ENCODE measurements around the gene CNOT6.
"Not testable (repeated sequence)": the region's sequence is repeated elsewhere in the genome, so short reads cannot be mapped to it uniquely, and the experiment has no call there.

Gene CNOT6

DNA sequence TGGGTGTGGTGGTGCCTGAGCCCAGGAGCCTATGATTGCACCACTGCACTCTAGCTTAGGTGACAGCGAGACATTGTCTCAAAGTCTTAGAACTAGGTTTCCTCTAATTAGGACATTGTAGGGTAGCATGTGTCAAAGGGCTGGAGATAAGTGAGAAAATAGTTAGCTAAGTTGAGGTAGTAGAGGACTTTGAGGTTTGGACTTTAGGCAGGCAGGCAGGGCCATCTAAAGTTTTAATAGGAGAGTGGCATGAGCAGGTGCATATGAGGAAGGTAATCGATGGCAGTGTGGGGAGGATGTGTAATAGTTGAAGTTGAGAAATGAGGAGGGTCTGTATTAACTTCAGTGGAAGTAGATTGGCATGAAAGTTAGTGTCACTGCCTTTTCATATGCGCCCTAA lies 21.1 kb downstream of the CNOT6 start:
- DNase-seq (no peak), ATAC-seq (ENCODE audit: insufficient read depth, low read depth) (no peak)
- TF ChIP-seq, protein P1, sequence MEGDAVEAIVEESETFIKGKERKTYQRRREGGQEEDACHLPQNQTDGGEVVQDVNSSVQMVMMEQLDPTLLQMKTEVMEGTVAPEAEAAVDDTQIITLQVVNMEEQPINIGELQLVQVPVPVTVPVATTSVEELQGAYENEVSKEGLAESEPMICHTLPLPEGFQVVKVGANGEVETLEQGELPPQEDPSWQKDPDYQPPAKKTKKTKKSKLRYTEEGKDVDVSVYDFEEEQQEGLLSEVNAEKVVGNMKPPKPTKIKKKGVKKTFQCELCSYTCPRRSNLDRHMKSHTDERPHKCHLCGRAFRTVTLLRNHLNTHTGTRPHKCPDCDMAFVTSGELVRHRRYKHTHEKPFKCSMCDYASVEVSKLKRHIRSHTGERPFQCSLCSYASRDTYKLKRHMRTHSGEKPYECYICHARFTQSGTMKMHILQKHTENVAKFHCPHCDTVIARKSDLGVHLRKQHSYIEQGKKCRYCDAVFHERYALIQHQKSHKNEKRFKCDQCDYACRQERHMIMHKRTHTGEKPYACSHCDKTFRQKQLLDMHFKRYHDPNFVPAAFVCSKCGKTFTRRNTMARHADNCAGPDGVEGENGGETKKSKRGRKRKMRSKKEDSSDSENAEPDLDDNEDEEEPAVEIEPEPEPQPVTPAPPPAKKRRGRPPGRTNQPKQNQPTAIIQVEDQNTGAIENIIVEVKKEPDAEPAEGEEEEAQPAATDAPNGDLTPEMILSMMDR (IDR thresholded peaks at IDR 0.05; ENCODE audit: borderline replicate concordance, extremely low read depth, low read length, poor library complexity, severe bottlenecking) = no peak
- no peak for TF ChIP-seq EZH2 (IDR thresholded peaks at IDR 0.05; ENCODE audit: borderline replicate concordance, low read depth, low read length, severe bottlenecking)
- H3K27me3 ChIP-seq (ENCODE audit: insufficient read depth, low read length, poor library complexity) = no peaks in the 10 kb centered on the region
- H3K4me2 ChIP-seq (ENCODE audit: insufficient read depth, low read length) = no peak overlapping the region
- H3K9me3 ChIP-seq (ENCODE audit: insufficient read depth, low read length, severe bottlenecking) = no peaks in the 10 kb centered on the region
- no peak overlapping the region for H2AFZ ChIP-seq (ENCODE audit: low read depth, low read length)
- H3K9ac ChIP-seq (ENCODE audit: low read depth, low read length) = no peak overlapping the region
- H3K27ac ChIP-seq (ENCODE audit: low read length) = no peak overlapping the region
- H3K36me3 ChIP-seq (ENCODE audit: insufficient read depth, low read length) = peaks cover 29% of the 10 kb centered on the region; the same call in 1 of the 2 replicates
- H4K20me1 ChIP-seq (ENCODE audit: insufficient read depth, low read length) = peaks cover 75% of the 10 kb centered on the region
- H3K4me3 ChIP-seq (ENCODE audit: low read depth in 1 of 2, low read length in 2 of 2) = no peak overlapping the region
- peaks cover 98% of the 10 kb centered on the region for H3K79me2 ChIP-seq (ENCODE audit: insufficient read depth, low read length)
- H3K4me1 ChIP-seq (ENCODE audit: insufficient read depth, low read length) = no peaks in the 10 kb centered on the region

- DNase-seq; H3K27me3 ChIP-seq (ENCODE audit: insufficient read depth, low read length, poor library complexity); ATAC-seq (ENCODE audit: insufficient read depth, low read depth); H3K9ac ChIP-seq (ENCODE audit: low read depth, low read length); H2AFZ ChIP-seq (ENCODE audit: low read depth, low read length); H3K4me3 ChIP-seq (ENCODE audit: low read depth in 1 of 2, low read length in 2 of 2); H3K9me3 ChIP-seq (ENCODE audit: insufficient read depth, low read length, severe bottlenecking); H3K27ac ChIP-seq (ENCODE audit: low read length); H3K4me2 ChIP-seq (ENCODE audit: insufficient read depth, low read length); H3K4me1 ChIP-seq (ENCODE audit: insufficient read depth, low read length): not testable (repeated sequence)
- H4K20me1 ChIP-seq (ENCODE audit: insufficient read depth, low read length) = peaks cover 71% of the 10 kb centered on the region
- H3K36me3 ChIP-seq (ENCODE audit: insufficient read depth, low read length) = peaks cover 26% of the 10 kb centered on the region; the same call in 1 of the 2 replicates
- peaks cover 98% of the 10 kb centered on the region for H3K79me2 ChIP-seq (ENCODE audit: insufficient read depth, low read length)
Measured at GRCh38 chr5:180515974-180516373, 21.8 kb downstream of the CNOT6 start.

GRCh38 chr5:180516440-180516839 lies 22.3 kb downstream of the CNOT6 start:
- TF ChIP-seq, protein P1 (IDR thresholded peaks at IDR 0.05; ENCODE audit: borderline replicate concordance, extremely low read depth, low read length, poor library complexity, severe bottlenecking) = no peak
- TF ChIP-seq EZH2 (IDR thresholded peaks at IDR 0.05; ENCODE audit: borderline replicate concordance, low read depth, low read length, severe bottlenecking) = no peak
- Histone ChIP-seq H3K4me2 (ENCODE audit: insufficient read depth, low read length) (no peak overlapping the region), H3K4me1 (ENCODE audit: insufficient read depth, low read length) (no peaks in the 10 kb centered on the region), H3K27me3 (ENCODE audit: insufficient read depth, low read length, poor library complexity) (no peaks in the 10 kb centered on the region), H3K9me3 (ENCODE audit: insufficient read depth, low read length, severe bottlenecking) (no peaks in the 10 kb centered on the region), H2AFZ (ENCODE audit: low read depth, low read length) (no peak overlapping the region), H3K79me2 (ENCODE audit: insufficient read depth, low read length) (peaks cover 98% of the 10 kb centered on the region), H3K9ac (ENCODE audit: low read depth, low read length) (no peak overlapping the region), H3K36me3 (ENCODE audit: insufficient read depth, low read length) (peaks cover 26% of the 10 kb centered on the region; the same call in 1 of the 2 replicates), H3K27ac (ENCODE audit: low read length) (no peak overlapping the region), H3K4me3 (ENCODE audit: low read depth in 1 of 2, low read length in 2 of 2) (no peak overlapping the region), H4K20me1 (ENCODE audit: insufficient read depth, low read length) (peaks cover 74% of the 10 kb centered on the region)
- no peak for ATAC-seq (ENCODE audit: insufficient read depth, low read depth)
- no peak for DNase-seq

DNA sequence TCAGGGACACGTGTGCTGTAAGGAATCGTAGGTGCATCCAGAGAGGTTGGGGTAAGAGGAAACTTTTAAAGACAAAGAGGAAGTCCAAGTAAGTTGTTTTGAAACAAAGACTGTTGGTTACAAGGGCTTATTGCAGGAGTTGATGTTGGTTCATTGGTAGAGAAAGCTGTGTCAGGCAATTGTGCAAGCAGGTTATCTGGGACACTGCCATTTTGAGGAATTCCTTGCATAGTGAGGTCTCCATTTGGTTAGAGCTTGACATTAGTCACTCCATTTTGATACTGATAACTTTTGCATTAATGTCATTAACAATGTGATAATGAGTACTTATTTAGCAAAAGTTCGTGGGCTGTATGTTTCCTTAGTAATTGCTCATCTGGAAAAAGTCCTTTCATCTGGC lies 24.9 kb downstream of the CNOT6 start:
- H4K20me1 ChIP-seq (ENCODE audit: insufficient read depth, low read length) = peaks cover 90% of the 10 kb centered on the region
- no peaks in the 10 kb centered on the region for H3K27me3 ChIP-seq (ENCODE audit: insufficient read depth, low read length, poor library complexity)
- peaks cover 8% of the 10 kb centered on the region for H3K4me1 ChIP-seq (ENCODE audit: insufficient read depth, low read length)
- ATAC-seq (ENCODE audit: insufficient read depth, low read depth) (no peak), DNase-seq (no peak)
- H2AFZ ChIP-seq (ENCODE audit: low read depth, low read length) = no peak overlapping the region
- H3K27ac ChIP-seq (ENCODE audit: low read length) = no peak overlapping the region
- peaks cover 100% of the 10 kb centered on the region for H3K79me2 ChIP-seq (ENCODE audit: insufficient read depth, low read length)
- TF ChIP-seq, protein P1 (IDR thresholded peaks at IDR 0.05; ENCODE audit: borderline replicate concordance, extremely low read depth, low read length, poor library complexity, severe bottlenecking) = no peak
- no peak for TF ChIP-seq EZH2 (IDR thresholded peaks at IDR 0.05; ENCODE audit: borderline replicate concordance, low read depth, low read length, severe bottlenecking)
- H3K9me3 ChIP-seq (ENCODE audit: insufficient read depth, low read length, severe bottlenecking) = no peaks in the 10 kb centered on the region
- peaks cover 25% of the 10 kb centered on the region; the same call in 1 of the 2 replicates for H3K36me3 ChIP-seq (ENCODE audit: insufficient read depth, low read length)
- no peak overlapping the region for H3K4me2 ChIP-seq (ENCODE audit: insufficient read depth, low read length)
- no peak overlapping the region for H3K4me3 ChIP-seq (ENCODE audit: low read depth in 1 of 2, low read length in 2 of 2)
- no peak overlapping the region for H3K9ac ChIP-seq (ENCODE audit: low read depth, low read length)
